ENCODE results near the gene CCDC102A. TPM values are rescaled to one million over a fixed set of nuclear protein-coding genes. Genes with fewer than 3 reads are reported as not detected.

CCDC102A gene
- total RNA-seq, 1 donor from 2014 or later: 15.5 TPM

DNA sequence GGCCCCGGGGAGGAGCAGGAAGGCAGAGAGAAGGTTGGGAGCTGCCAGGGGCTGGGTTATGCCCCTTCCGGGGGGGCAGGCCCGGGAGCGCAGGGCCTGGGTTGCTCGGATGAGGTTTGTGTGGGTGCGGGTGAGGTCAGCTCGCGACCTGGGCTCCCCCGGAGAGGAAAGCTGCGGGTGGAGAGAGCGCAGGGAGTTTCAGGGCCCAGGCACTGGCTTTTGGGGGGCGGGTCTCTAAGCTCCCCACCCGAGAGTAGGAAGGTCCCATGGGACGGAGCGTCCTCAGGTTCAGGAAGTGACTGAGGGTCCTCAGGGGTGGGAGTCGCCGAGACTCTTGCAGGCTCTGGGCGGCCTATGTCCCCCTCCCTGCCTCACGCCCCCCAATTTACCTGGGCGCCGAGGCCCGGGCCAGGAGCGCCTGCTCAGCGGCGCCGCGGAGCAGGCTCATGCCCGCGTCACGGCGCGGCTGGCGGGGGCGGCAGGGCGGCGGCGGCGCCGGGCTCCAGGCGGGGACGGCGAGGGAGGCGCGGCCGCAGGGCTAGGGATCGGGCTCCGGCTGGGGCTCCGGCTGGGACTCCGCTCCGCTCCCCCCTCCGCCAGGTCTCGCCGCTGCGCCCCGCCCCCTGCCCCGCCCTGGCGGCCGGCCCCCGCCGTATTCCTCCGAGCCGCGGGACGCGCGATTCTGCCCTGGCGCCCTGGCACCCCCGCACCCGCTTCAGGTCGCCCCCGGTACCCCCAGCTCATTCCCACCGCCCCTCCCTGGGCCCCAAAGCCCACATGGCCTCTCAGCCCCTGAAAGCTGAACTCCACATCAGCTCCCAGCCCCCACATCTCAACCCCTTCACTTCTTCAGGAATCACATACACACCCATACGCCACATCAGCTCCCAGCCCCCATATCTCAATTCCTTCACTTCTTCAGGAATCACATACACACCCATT lies 50.2 kb downstream of the CCDC102A start, which contains the start of gene DOK4:
Gene DOK4 (minus strand): TSS at position 578 of the 942 bp plus-strand sequence. CDS start 6,986 bp downstream, outside the sequence.
- Mint-ChIP-seq H3K4me1 (peaks cover 16% of the 10 kb centered on the region), H3K4me3 (peak within 1 kb of the TSS; percentile 82)

DNA sequence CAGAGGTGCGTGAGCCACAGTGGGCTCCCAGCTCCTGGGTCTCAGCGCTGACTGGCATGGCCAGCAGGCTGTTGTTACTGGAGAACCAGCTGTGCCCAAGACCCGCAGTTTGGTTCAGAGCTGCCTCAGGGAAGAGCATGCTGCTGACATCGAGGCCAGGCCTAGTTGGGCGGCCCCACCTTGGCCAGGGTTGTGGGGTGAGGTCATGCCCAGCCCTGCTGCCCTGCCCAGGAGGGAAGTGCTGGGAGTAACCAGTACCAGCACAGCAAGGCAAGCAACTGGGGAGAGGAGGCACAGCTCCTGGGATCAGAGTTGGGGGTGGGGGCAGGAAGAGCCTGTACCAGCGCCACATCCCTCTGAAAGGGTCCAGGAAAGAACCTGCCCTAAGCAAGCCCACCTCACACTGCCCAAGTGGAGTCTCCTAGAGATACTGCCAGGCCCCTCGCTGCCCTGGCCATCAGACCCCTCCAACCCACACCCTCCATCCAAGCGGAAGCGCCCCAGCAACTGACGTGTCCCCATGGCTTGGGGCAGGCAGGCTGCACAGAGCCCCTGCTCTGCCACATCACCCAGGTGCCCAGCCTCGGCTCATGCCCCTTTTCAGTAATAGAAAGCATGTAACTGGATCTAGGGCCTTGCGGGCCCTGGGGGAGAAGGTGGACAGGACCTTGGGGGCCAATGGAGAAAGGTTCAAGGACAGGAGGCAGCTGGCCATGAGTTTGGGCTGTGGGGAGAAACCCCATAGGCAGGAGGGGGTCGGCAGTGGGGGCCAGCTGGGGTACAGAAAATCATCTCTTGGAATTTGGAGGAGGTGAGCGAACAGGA lies 51.1 kb downstream of the CCDC102A start:
- ChIA-PET CTCF (interaction anchor here (1.1 kb wide), 1 partner anchor 34 kb away, joined by 4 read pairs; no protein-coding TSS in a partner anchor), POLR2A (interaction anchor here (1.1 to 2.6 kb wide), 4 partner anchors 23 to 51 kb away, joined by 3 to 10 read pairs (median 4); partner anchors contain the start of genes CCDC102A and POLR2C)
- Mint-ChIP-seq H3K4me3 (peak overlapping the region; percentile 82), H3K9me3 (no peaks in the 10 kb centered on the region), H3K27ac (no peak overlapping the region), H3K4me1 (peaks cover 16% of the 10 kb centered on the region), H3K27me3 (peaks cover 13% of the 10 kb centered on the region), H3K36me3 (ENCODE audit: low read depth) (no peaks in the 10 kb centered on the region)
- intact Hi-C loops (cut with micrococcal nuclease): no loop called here
- TF ChIP-seq, protein P1, sequence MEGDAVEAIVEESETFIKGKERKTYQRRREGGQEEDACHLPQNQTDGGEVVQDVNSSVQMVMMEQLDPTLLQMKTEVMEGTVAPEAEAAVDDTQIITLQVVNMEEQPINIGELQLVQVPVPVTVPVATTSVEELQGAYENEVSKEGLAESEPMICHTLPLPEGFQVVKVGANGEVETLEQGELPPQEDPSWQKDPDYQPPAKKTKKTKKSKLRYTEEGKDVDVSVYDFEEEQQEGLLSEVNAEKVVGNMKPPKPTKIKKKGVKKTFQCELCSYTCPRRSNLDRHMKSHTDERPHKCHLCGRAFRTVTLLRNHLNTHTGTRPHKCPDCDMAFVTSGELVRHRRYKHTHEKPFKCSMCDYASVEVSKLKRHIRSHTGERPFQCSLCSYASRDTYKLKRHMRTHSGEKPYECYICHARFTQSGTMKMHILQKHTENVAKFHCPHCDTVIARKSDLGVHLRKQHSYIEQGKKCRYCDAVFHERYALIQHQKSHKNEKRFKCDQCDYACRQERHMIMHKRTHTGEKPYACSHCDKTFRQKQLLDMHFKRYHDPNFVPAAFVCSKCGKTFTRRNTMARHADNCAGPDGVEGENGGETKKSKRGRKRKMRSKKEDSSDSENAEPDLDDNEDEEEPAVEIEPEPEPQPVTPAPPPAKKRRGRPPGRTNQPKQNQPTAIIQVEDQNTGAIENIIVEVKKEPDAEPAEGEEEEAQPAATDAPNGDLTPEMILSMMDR (IDR thresholded peaks at IDR 0.05): no peak
- DNase-seq (no peak), ATAC-seq (ENCODE audit: low read depth) (no peak)

More for the DNA sequence above, 50.2 kb downstream of the CCDC102A start, which contains the start of gene DOK4:
- no peaks in the 10 kb centered on the region for H3K9me3 Mint-ChIP-seq
- ChIA-PET POLR2A (interaction anchor here (1.1 to 2.6 kb wide), 4 partner anchors 23 to 51 kb away, joined by 3 to 10 read pairs (median 4); partner anchors contain the start of genes CCDC102A and POLR2C), CTCF (interaction anchor here (1.1 kb wide), 1 partner anchor 34 kb away, joined by 4 read pairs; no protein-coding TSS in a partner anchor)
- no peak within 1 kb of the TSS for H3K27ac Mint-ChIP-seq
- H3K36me3 Mint-ChIP-seq (ENCODE audit: low read depth): no peaks in the 10 kb centered on the region
- intact Hi-C loops (cut with micrococcal nuclease): loop anchor here (2.0 kb wide), 1 partner anchor 51 kb away; the partner anchor contains the start of gene CCDC102A
- peak; percentile 96 for ATAC-seq (ENCODE audit: low read depth)
- peak; percentile 78 for DNase-seq
- peaks cover 4% of the 10 kb centered on the region for H3K27me3 Mint-ChIP-seq
- TF ChIP-seq, protein P1 (IDR thresholded peaks at IDR 0.05): no peak

DNA sequence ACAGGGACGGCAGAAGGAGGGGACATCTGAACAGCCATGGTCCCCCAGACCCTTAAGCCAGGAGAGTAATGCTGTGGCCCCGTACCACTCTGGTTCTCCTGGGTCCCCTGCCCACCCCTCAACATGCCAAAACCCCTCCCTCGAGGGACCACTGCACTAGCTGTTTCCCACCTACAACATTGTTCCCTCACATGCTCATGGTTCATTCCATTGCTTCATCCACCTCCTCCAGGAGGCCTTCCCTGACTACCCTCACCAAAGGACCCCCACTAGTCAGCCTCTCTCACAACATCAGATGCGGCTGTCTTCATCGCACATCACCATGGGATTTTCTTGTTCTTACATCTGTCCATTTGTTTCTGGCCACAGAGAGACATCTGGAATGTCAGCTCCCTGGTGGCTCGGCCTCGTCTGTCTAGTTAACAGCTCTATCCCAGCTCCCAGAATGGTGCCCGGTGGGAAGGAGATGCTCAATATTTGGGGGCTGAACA lies 51.8 kb downstream of the CCDC102A start:
- H3K4me1 Mint-ChIP-seq: peaks cover 22% of the 10 kb centered on the region
- intact Hi-C loops (cut with micrococcal nuclease): no loop called here
- peaks cover 14% of the 10 kb centered on the region for H3K27me3 Mint-ChIP-seq

DNA sequence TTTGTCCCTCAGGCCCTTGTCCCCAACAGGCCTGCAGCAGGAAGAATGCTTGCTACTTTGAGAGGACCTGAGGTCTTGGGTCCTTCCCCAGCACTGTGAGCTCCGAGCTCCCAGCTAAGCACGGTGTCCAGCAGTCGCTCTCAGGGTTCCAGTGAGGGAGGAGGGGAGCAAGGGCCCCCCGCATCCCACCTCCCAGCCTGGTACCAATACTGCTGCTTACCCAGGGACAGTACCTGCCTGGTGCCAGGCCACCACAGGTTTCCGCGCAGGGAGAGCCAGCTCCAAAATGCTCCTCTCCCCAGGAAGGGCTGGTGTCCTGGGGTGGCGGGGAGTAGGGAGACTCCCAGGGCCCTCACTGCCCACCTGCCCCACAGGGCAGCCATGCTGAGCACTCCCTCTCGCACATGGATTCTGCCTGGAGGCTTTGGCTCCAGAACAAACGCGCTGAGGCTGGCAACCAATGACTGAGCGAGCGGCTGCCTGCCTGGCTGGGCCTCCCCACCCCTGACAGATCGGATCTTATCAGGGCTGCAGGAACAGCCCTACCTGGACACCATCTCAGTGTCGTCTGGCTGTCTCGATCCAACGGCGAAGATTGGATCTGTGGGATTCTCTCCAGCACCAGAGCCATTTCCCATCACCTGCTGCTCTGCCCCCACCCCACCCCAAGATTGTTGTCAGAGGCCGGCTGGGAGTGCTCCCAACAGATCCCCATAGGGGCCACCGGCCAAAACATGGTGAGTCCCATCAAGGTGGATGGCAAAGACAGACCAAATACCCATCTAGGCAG lies 52.5 kb downstream of the CCDC102A start:
- H3K27me3 Mint-ChIP-seq: peaks cover 15% of the 10 kb centered on the region
- TF ChIP-seq, protein P1 (IDR thresholded peaks at IDR 0.05): no peak
- DNase-seq: no peak
- no peak for ATAC-seq (ENCODE audit: low read depth)
- POLR2A ChIA-PET: no interaction called here
- CTCF ChIA-PET: no interaction called here
- H3K36me3 Mint-ChIP-seq (ENCODE audit: low read depth): no peaks in the 10 kb centered on the region
- H3K4me1 Mint-ChIP-seq: peaks cover 28% of the 10 kb centered on the region
- H3K27ac Mint-ChIP-seq: no peak overlapping the region
- no peaks in the 10 kb centered on the region for H3K9me3 Mint-ChIP-seq
- intact Hi-C loops (cut with micrococcal nuclease): no loop called here
- H3K4me3 Mint-ChIP-seq: peak overlapping the region; percentile 19

More for the DNA sequence above, 51.8 kb downstream of the CCDC102A start:
- H3K27ac Mint-ChIP-seq: no peak overlapping the region
- TF ChIP-seq, protein P1 (IDR thresholded peaks at IDR 0.05): no peak
- H3K9me3 Mint-ChIP-seq: no peaks in the 10 kb centered on the region
- CTCF ChIA-PET: no interaction called here
- H3K4me3 Mint-ChIP-seq: no peak overlapping the region
- POLR2A ChIA-PET: interaction anchor here (2.6 kb wide), 1 partner anchor 22 kb away, joined by 10 read pairs; the partner anchor contains the start of gene POLR2C
- no peak for ATAC-seq (ENCODE audit: low read depth)
- DNase-seq: no peak
- no peaks in the 10 kb centered on the region for H3K36me3 Mint-ChIP-seq (ENCODE audit: low read depth)
